HG03439 (cell line): ENCODE results near the gene KLRK1.
A peak's percentile ranks its signal among the peaks of the same experiment; 100 is the strongest.
"Not testable (repeated sequence)": the region's sequence is repeated elsewhere in the genome, so short reads cannot be mapped to it uniquely, and the experiment has no call there.

ENCODE experiments used
- ATAC-seq: cut with Tn5 transposase; IDR thresholded peaks from one replicate; pipeline ENCODE4 v1.9.1; 2021; ENCODE audit warnings: mild to moderate bottlenecking, moderate library complexity; ENCODE audit not compliant: unreplicated experiment

KLRK1 gene

DNA sequence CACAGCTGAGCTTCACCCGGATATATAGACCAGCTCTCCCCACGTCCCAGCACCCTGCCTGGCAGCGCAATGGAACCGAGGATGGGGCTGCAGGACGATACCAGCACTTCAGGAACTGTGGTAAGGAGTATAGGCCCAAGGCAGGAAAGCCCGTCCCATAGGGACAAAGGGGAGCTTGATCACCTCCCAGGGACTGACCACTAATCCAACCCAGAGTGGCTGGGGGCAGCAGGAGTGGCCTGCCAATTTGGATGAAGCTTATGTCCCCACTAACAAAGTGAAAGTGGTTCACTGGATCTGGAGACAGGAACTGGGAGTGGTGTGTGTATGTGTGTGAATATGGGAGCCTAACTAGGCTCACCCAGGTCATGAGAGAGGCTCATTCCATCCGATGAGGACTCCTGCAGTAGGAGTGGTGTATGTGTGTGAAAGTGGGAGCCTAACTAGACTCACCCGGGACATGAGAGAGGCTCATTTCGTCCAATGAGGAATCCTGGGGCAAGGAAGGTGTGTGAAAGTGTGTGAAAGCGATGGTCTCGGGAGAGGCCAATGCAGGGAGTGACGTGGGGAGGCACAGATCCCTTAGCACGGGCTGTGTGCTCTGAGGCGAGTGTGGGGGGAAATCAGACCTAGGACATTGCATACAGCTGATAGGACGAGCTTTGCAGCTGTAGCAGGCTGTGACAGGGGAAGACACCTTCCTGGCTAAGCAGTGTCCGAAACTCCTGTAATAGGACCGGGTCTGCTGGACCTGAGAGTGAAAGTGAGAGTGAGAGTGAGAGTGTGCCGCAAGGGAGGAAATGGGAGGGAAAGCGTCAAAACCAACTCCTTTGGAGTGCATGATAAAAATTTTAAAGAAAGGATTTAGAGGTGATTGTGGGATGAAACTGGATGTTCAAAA lies 25.7 kb downstream of the KLRK1 start:
- ATAC-seq = peak; percentile 65

GRCh38 chr12:10363658-10363913 lies 26.3 kb downstream of the KLRK1 start:
- no peak for ATAC-seq

DNA sequence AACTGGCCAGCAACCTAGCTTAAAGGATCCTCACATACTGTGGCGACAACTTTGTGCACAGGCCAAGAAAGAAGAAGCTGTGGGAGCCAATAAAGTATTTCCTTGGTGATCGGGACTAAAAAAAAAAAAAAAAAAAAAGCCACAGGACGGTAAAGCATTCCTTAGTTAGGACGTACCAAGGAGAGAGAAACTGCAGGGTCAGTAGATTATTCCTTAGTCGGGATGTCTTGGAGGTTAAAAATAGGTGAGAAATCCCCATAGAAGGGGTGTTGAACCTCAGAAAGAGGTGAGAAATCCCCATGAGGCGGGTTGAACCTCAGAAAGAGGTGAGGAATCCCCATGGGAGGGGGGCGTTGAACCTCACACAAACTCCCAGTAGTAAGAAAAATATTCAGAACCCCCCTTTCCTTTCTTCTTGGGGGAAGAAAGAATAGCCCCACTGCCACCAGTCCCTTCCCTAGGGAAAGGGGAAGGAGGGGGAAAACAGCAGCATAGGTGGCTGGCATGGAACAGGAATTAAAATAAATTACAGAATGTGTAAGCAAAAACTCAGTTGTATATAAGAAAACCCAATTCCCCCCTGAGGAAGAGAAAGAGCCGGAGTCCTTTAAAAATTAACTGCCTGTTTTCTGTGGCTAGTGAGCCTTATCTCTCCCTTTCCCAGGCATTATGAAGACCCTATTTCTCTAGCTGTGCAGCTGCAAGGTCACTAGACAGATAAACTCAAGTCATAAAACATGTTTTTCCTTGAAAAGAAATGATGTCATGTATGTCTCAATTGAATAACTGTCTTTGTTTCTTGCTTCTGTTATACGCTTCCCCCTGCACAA lies 26.8 kb downstream of the KLRK1 start:
- no peak for ATAC-seq

DNA sequence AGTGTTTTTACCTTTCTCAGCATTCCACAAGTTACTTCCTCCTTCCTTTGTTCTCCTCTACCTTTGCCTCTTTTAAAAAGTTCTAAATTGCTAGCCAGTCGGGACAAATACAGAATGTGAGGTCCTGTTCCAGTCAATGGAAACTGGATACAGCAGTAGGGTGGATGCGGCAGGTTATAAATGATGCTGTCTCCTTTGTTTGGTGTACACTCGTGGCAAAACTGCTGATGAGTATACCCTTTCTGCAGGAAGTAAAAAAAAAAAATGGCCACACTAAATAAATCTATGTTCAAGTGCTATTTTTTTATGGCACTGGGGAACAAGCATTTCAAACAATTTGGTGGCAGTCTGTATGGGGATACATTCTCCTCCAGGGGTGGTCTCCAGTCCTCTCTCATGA lies 27.5 kb downstream of the KLRK1 start:
- no peak for ATAC-seq

GRCh38 chr12:10361622-10362021 lies 28.2 kb downstream of the KLRK1 start:
- ATAC-seq = no peak

GRCh38 chr12:10361084-10361483 lies 28.8 kb downstream of the KLRK1 start:
- ATAC-seq = no peak

- ATAC-seq = no peak
These were observed 30.9 kb downstream of the KLRK1 start for GRCh38 chr12:10358969-10359368.

DNA sequence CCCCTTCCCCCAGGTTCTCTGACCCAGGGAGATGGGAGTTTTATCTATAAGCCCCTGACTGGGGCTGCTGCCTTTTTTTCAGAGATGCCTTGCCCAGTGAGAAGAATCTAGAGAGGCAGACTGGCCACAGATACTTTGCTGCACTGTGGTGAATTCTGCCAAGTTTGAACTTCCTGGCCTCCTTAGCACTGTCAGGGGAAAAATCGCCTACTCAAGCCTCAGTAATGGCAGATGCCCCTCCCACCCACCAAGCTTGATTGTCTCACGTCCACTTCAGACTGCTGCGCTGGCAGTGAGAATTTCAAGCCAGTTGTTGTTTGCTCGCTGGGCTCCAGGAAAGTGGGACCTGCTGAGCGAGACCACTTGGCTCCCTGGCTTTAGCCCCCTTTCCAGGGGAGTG lies 31.7 kb downstream of the KLRK1 start:
- ATAC-seq = no peak

- no peak for ATAC-seq
These were observed 35.3 kb downstream of the KLRK1 start for GRCh38 chr12:10354502-10354901.

DNA sequence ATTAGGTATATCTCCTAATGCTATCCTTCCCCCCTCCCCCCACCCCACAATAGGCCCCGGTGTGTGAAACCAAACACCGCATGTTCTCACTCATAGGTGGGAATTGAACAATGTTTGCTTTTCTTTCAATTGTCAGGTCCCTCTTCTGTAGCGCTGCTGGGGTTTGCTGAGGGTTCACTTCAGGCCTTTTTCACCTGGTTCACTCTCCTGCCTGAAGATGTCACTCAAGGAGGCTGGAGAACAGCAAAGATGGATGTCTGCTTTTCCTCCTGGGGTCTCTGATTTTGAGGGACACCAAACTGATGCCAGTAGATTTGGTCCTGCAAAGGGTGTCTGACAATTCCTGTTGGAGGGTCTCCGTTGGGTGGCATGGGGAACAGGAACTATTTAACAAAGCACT lies 35.8 kb downstream of the KLRK1 start:
- ATAC-seq = no peak

DNA sequence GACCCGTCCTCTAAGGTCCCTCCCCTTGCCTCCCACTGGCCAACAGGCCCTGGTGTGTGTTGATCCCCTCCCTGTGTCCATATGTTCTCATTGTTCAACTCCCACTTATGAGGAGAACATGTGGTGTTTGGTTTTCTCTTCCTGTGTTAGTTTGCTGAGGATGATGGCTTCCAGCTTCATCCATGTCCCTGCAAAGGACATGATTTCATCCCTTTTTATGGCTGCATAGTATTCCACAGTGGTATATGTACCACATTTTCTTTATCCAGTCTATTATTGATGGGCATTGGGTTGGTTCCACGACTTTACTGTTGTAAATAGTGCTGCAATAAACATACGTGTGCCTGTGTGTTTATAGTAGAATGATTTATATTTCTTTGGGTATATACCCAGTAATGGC lies 38.4 kb downstream of the KLRK1 start:
- not testable (repeated sequence) for ATAC-seq

DNA sequence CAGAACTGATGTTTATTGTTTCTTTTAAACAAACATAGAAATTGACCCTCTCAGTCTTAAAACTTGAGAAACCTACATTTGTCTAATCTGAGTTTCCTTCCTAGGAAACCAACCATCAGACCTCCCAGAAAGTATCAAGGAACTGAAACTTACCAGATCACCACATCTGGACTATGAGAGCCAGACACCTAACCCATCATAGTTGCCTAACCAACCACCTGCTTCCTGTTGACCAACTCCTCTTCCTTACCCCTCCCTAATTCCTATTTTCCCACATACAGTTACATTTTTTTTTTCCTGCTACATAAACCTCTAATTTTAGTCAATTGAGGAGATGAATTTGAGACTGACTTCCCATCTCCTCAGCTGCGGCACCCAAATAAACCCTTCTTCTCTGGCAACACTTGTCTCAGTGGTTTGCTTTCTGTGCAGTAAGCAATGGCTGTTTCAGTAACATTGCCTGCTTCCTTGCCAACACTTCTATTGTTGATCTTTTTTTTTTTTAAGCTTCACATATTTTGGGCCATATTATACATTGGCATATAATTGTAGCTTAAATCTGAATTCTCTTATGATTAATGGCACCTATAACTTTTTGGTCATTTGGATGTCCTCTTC lies 47.8 kb downstream of the KLRK1 start:
- no peak for ATAC-seq

DNA sequence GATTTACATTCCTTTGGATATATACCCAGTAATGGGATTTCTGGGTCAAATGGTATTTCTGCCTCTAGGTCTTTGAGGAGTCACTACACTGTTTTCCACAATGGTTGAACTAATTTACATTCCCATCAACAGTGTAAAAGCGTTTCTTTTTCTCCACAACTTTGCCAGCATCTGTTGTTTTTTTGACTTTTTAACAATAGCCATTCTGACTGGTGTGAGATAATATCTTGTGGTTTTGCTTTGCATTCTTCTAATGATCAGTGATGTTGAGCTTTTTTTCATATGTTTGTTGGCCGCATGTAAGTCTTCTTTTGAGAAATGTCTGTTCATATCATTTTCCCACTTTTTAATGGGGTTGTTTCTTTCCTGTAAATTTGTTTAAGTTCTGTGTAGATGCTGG lies 48.9 kb downstream of the KLRK1 start:
- not testable (repeated sequence) for ATAC-seq

- no peak for ATAC-seq
These were observed 50.6 kb downstream of the KLRK1 start for GRCh38 chr12:10339053-10339840.

DNA sequence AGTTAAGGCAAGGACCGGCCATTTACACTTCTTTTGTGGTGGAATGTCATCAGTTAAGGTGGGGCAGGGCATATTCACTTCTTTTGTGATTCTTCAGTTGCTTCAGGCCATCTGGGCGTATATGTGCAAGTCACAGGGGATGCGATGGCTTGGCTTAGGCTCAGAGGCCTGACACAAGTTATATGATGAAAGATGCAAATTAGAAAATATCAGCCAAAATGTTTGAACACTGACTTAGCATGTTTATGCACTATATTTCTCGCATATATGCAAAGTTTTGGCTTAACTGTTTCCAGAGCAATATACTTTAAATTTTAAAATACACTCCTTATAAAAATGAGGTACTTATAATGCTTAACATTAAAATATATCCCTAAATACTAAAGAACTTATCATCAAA lies 51.4 kb downstream of the KLRK1 start:
- not testable (repeated sequence) for ATAC-seq

DNA sequence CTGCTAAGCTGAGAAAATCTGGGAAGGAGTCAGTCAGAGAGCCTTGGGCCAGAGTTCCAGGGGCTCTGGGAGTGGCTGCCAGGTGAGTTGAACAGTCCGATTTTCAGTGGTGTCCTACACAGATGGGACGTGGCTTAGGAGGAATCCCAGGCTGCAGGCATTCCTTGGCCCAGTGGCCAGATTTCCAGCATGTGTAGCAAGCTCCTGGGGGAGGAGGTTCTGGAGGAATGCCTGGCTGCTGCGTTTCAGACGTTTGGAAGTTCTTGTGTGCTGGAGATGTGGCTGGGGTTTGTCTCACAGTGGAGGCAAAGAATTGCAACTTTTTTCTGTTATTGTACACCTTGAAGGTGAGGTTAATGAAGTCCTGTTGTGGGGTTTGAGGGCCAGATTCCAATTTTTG lies 53.6 kb downstream of the KLRK1 start:
- ATAC-seq = not testable (repeated sequence)

DNA sequence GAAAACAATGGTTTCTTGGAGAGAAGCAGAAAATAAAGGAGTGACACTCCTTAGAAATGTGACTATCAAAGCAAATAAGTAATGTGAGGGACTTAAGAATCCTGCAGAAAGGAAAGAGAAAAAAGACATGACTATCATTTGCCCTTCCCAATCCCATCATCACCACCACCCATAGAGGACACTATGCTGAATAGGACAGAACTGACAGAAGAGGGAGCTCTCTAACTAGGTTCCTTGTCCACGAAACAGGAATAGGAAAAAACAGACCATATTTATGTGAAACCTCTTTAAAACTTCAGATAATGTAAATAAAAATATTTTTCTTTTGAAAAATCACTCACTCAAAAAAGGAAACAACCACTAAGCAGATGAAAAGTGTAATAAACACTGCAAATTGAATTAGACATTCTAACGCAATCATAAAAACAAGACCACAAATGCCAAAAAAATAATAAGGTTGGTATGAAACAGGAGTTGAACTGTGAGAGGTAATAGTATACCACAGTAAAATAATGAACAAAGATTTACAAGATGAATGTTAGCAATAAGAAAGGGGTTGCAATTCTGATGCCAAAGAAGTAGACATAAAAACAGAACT lies 58.1 kb downstream of the KLRK1 start:
- no peak for ATAC-seq

- not testable (repeated sequence) for ATAC-seq
These were observed 61.1 kb downstream of the KLRK1 start for GRCh38 chr12:10328691-10329090.
